Measurements from ENCODE around the gene ANKFN1. TPM values are rescaled to one million over a fixed set of nuclear protein-coding genes. Genes with fewer than 3 reads are reported as not detected.

The ANKFN1 gene
- total RNA-seq, 1 donor from 2014 or later = 1.6 TPM

DNA sequence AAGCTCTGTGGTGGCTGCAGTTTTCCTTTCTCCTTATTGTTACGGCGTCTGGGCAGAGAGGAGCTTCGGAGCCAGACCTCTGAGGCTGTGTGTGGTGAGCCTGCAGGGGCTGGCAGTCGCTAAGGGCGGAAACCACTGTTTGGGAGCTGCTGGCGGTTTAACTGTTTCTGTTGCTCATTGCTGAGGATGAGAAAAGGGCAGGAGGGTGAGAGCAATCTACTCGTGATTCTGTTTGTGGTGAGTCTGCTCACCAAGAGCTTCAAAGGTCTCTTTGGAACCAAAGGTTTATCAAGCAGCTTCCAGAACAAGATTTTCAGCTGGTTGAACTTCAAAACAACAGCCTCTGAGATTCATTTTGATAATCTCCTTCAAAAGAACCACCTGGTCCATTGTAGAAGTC is 143.9 kb downstream of the ANKFN1 start:
- H3K4me1 ChIP-seq (ENCODE audit: control insufficient read depth in 3 of 3, insufficient read depth in 3 of 3, low read length in 3 of 3) = peaks cover 0 to 3% (median 0%) of the 10 kb centered on the region in 3 donors
- no peaks in the 10 kb centered on the region for H3K36me3 ChIP-seq (ENCODE audit: control insufficient read depth in 3 of 3, insufficient read depth in 3 of 3, low read length in 3 of 3)
- H3K27me3 ChIP-seq (ENCODE audit: control insufficient read depth in 3 of 3, insufficient read depth in 3 of 3, low read length in 3 of 3) = peaks cover 0 to 2% (median 0%) of the 10 kb centered on the region in 3 donors
- H3K9me3 ChIP-seq (ENCODE audit: control insufficient read depth in 3 of 3, low read length in 3 of 3) = no peaks in the 10 kb centered on the region
- no peak overlapping the region for H3K27ac ChIP-seq (ENCODE audit: low read depth, low read length)
- no peak overlapping the region for H3K9ac ChIP-seq (ENCODE audit: low read depth in 1 of 3, low read length in 3 of 3)
- H3K4me3 ChIP-seq (ENCODE audit: low read length in 3 of 3) = no peak overlapping the region

DNA sequence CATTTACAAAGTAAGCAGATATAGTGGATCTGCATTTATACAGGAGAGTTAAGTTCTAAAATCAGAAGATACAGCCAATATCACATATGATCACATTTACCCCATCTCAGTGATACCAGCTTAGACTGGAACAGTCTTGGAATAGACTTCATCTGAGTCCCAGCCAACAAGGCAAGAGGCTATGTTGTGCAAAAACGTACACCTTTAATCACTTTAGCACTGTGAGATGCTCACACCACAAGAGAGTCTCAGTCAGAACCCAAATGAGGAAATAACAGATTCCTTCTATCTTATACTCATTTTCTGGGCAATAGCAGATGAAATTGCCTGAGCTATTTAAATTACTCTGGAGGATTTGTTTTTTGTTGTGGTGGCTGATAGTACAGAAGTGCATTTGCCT is 145.6 kb downstream of the ANKFN1 start:
- Histone ChIP-seq H3K27me3 (ENCODE audit: control insufficient read depth in 3 of 3, insufficient read depth in 3 of 3, low read length in 3 of 3) (peaks cover 0 to 2% (median 0%) of the 10 kb centered on the region in 3 donors), H3K4me1 (ENCODE audit: control insufficient read depth in 3 of 3, insufficient read depth in 3 of 3, low read length in 3 of 3) (no peaks in the 10 kb centered on the region), H3K36me3 (ENCODE audit: control insufficient read depth in 3 of 3, insufficient read depth in 3 of 3, low read length in 3 of 3) (no peaks in the 10 kb centered on the region), H3K9me3 (ENCODE audit: control insufficient read depth in 3 of 3, low read length in 3 of 3) (no peaks in the 10 kb centered on the region), H3K4me3 (ENCODE audit: low read length in 3 of 3) (no peak overlapping the region), H3K9ac (ENCODE audit: low read depth in 1 of 3, low read length in 3 of 3) (no peak overlapping the region), H3K27ac (ENCODE audit: low read depth, low read length) (no peak overlapping the region)

DNA sequence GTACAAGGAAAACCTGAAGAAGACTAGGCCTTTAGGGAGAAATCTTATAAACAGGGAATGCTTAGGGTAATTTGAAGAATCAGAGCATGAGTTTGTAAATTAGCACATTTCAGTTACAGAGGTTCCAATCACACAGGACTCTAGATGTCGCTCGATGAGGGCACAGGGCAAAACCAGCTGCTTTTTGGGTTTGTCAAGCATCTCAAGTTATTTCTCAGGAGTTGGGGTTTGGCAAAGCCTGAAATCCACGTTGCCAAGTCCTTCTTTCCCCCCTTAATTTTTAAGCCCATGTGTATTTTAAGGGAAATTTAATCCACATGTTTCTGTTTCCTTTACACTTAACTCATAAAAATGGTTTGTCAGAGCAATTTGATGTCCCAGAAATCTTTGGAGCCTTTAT is 146.9 kb downstream of the ANKFN1 start:
- Histone ChIP-seq H3K4me1 (ENCODE audit: control insufficient read depth in 3 of 3, insufficient read depth in 3 of 3, low read length in 3 of 3) (no peaks in the 10 kb centered on the region), H3K9ac (ENCODE audit: low read depth in 1 of 3, low read length in 3 of 3) (no peak overlapping the region), H3K4me3 (ENCODE audit: low read length in 3 of 3) (no peak overlapping the region), H3K9me3 (ENCODE audit: control insufficient read depth in 3 of 3, low read length in 3 of 3) (no peaks in the 10 kb centered on the region), H3K27me3 (ENCODE audit: control insufficient read depth in 3 of 3, insufficient read depth in 3 of 3, low read length in 3 of 3) (peaks cover 0 to 2% (median 0%) of the 10 kb centered on the region in 3 donors), H3K27ac (ENCODE audit: low read depth, low read length) (no peak overlapping the region), H3K36me3 (ENCODE audit: control insufficient read depth in 3 of 3, insufficient read depth in 3 of 3, low read length in 3 of 3) (no peaks in the 10 kb centered on the region)

DNA sequence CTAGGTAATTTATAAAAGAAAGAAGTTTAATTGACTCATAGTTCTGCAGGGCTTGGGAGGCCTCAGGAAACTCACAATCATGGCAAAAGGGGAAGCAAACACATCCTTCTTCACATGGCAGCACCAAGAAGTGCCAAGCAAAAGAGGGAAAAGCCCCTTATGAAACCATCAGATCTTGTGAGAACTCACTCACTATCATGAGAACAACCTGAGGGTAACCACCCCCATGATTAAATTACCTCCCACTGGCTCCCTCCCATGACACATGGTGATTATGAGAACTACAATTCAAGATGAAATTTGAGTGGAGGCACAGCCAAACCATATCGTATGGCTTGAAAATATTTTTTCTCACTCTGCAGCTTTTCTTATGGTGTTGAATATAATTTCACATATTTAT is 151.7 kb downstream of the ANKFN1 start:
- Histone ChIP-seq H3K27me3 (ENCODE audit: control insufficient read depth in 3 of 3, insufficient read depth in 3 of 3, low read length in 3 of 3) (no peaks in the 10 kb centered on the region), H3K4me3 (ENCODE audit: low read length in 3 of 3) (no peak overlapping the region), H3K36me3 (ENCODE audit: control insufficient read depth in 3 of 3, insufficient read depth in 3 of 3, low read length in 3 of 3) (no peaks in the 10 kb centered on the region), H3K9me3 (ENCODE audit: control insufficient read depth in 3 of 3, low read length in 3 of 3) (no peaks in the 10 kb centered on the region), H3K9ac (ENCODE audit: low read depth in 1 of 3, low read length in 3 of 3) (no peak overlapping the region), H3K27ac (ENCODE audit: low read depth, low read length) (no peak overlapping the region), H3K4me1 (ENCODE audit: control insufficient read depth in 3 of 3, insufficient read depth in 3 of 3, low read length in 3 of 3) (no peaks in the 10 kb centered on the region)

DNA sequence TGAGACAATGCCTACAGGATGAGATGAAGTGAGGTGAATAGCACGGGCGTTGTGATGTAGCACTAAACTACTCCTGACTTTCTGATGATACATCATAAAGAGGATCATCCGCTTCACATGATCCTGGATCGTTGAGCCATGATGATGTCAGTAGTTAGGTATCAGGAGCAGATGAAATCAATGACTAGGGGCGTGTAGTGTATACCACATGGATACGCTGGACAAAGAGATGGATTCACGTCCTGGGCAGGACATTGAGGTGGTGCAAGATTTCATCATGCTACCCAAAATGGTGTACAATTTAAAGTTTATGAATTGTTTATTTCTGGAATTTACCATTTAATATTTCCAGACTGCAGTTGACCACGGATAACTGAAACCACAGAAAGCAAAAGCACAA is 156.6 kb downstream of the ANKFN1 start:
- no peaks in the 10 kb centered on the region for H3K4me1 ChIP-seq (ENCODE audit: control insufficient read depth in 3 of 3, insufficient read depth in 3 of 3, low read length in 3 of 3)
- no peaks in the 10 kb centered on the region for H3K9me3 ChIP-seq (ENCODE audit: control insufficient read depth in 3 of 3, low read length in 3 of 3)
- H3K27me3 ChIP-seq (ENCODE audit: control insufficient read depth in 3 of 3, insufficient read depth in 3 of 3, low read length in 3 of 3) = no peaks in the 10 kb centered on the region
- no peak overlapping the region for H3K9ac ChIP-seq (ENCODE audit: low read depth in 1 of 3, low read length in 3 of 3)
- H3K36me3 ChIP-seq (ENCODE audit: control insufficient read depth in 3 of 3, insufficient read depth in 3 of 3, low read length in 3 of 3) = no peaks in the 10 kb centered on the region
- H3K27ac ChIP-seq (ENCODE audit: low read depth, low read length) = no peak overlapping the region
- H3K4me3 ChIP-seq (ENCODE audit: low read length in 3 of 3) = no peak overlapping the region

DNA sequence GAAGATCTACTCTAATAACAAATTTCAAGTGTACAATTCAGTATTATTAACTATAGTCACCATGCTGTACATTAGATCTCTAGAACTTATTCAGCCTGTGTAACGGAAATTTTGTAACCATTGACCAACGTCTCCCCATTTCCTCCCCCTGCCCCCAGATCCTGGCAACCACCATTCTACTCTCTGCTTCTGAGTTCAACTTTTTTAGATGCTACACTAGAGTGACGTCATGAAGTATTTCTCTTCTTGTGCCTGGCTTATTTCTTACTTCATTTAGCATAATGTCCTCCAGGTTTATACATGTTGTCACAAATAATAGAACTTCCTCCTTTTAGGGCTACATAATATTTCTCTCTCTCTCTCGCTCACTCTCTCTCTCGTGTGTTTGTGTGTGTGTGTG is 157.5 kb downstream of the ANKFN1 start:
- Histone ChIP-seq H3K9me3 (ENCODE audit: control insufficient read depth in 3 of 3, low read length in 3 of 3) (no peaks in the 10 kb centered on the region), H3K9ac (ENCODE audit: low read depth in 1 of 3, low read length in 3 of 3) (no peak overlapping the region), H3K36me3 (ENCODE audit: control insufficient read depth in 3 of 3, insufficient read depth in 3 of 3, low read length in 3 of 3) (no peaks in the 10 kb centered on the region), H3K27me3 (ENCODE audit: control insufficient read depth in 3 of 3, insufficient read depth in 3 of 3, low read length in 3 of 3) (no peaks in the 10 kb centered on the region), H3K4me1 (ENCODE audit: control insufficient read depth in 3 of 3, insufficient read depth in 3 of 3, low read length in 3 of 3) (no peaks in the 10 kb centered on the region), H3K27ac (ENCODE audit: low read depth, low read length) (no peak overlapping the region), H3K4me3 (ENCODE audit: low read length in 3 of 3) (no peak overlapping the region)

DNA sequence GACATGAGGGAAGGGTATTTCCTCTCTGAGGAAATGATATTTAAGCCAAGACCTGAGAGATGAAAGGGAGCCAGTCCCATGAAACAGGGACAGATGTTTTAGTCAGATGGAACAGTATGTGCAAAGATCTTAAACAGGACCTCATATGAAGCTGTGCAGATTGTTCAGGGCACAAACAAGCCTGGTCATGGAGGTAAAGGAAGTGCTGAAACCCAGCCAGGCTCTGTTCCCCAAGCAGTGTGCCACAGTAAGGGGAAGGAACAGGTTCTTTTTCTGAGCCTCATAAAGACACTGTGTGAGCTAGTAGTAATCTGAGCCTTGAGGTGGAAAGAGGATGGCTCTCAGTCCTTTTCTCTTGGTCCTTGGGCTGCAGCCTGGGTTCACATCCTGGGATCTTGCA is 159.9 kb downstream of the ANKFN1 start:
- Histone ChIP-seq H3K27ac (ENCODE audit: low read depth, low read length) (no peak overlapping the region), H3K9me3 (ENCODE audit: control insufficient read depth in 3 of 3, low read length in 3 of 3) (no peaks in the 10 kb centered on the region), H3K27me3 (ENCODE audit: control insufficient read depth in 3 of 3, insufficient read depth in 3 of 3, low read length in 3 of 3) (no peaks in the 10 kb centered on the region), H3K9ac (ENCODE audit: low read depth in 1 of 3, low read length in 3 of 3) (no peak overlapping the region), H3K4me1 (ENCODE audit: control insufficient read depth in 3 of 3, insufficient read depth in 3 of 3, low read length in 3 of 3) (no peaks in the 10 kb centered on the region), H3K36me3 (ENCODE audit: control insufficient read depth in 3 of 3, insufficient read depth in 3 of 3, low read length in 3 of 3) (no peaks in the 10 kb centered on the region), H3K4me3 (ENCODE audit: low read length in 3 of 3) (no peak overlapping the region)

DNA sequence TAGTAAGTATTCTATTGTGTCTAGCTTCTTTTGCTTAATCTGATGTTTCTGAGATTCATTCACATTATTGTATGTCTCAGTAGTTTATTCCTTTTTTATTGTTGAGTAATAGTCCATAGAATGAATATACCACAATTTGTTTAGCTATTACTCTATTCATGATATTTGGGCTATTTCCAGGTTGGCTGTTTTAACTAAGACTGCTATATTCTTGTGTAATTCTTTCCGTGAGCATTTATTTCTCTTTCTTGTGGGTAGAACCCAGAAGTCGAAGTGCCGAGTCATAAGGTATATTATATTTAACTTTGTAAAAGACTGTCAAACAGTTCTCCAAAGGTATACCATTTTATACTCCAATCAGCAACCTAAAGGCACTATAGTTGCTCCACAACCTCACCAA is 160.8 kb downstream of the ANKFN1 start:
- no peaks in the 10 kb centered on the region for H3K27me3 ChIP-seq (ENCODE audit: control insufficient read depth in 3 of 3, insufficient read depth in 3 of 3, low read length in 3 of 3)
- H3K4me1 ChIP-seq (ENCODE audit: control insufficient read depth in 3 of 3, insufficient read depth in 3 of 3, low read length in 3 of 3) = no peaks in the 10 kb centered on the region

DNA sequence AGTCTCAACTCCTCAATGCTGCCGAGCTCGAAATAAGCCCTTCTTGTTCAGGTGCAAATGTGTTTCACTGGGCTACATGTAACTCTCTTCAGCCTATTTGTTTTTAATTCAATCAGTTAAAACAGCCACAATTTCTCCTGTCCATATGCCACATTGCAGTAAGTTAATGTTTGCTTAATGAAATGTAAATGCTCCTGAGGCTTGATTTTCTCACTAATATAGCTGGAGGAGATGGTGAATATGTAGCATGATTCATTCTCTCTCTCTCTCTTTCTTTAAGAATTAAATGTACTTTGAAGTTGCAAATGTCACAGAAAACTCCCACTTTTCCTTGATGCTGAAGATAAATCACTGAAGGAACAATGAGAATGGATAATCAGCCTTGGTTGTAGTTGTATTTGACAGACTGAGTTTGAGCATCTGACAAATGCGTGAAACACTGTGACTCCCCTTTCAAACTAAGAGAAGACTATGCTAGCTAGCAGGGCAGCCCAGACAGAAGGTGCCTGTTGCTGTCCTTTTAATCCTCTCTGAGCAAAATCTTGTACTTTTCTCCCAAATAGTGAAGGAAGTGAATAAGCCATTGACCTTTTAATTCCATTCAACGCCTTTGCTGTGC is 161.8 kb downstream of the ANKFN1 start:
- Histone ChIP-seq H3K4me1 (ENCODE audit: control insufficient read depth in 3 of 3, insufficient read depth in 3 of 3, low read length in 3 of 3) (no peaks in the 10 kb centered on the region), H3K4me3 (ENCODE audit: low read length in 3 of 3) (no peak overlapping the region), H3K27me3 (ENCODE audit: control insufficient read depth in 3 of 3, insufficient read depth in 3 of 3, low read length in 3 of 3) (peaks cover 0 to under 1% (median 0%) of the 10 kb centered on the region in 3 donors), H3K9me3 (ENCODE audit: control insufficient read depth in 3 of 3, low read length in 3 of 3) (no peaks in the 10 kb centered on the region), H3K36me3 (ENCODE audit: control insufficient read depth in 3 of 3, insufficient read depth in 3 of 3, low read length in 3 of 3) (no peaks in the 10 kb centered on the region), H3K9ac (ENCODE audit: low read depth in 1 of 3, low read length in 3 of 3) (no peak overlapping the region), H3K27ac (ENCODE audit: low read depth, low read length) (no peak overlapping the region)

More for the DNA sequence above, 160.8 kb downstream of the ANKFN1 start:
- Histone ChIP-seq H3K36me3 (ENCODE audit: control insufficient read depth in 3 of 3, insufficient read depth in 3 of 3, low read length in 3 of 3) (no peaks in the 10 kb centered on the region), H3K4me3 (ENCODE audit: low read length in 3 of 3) (no peak overlapping the region), H3K27ac (ENCODE audit: low read depth, low read length) (no peak overlapping the region), H3K9me3 (ENCODE audit: control insufficient read depth in 3 of 3, low read length in 3 of 3) (no peaks in the 10 kb centered on the region), H3K9ac (ENCODE audit: low read depth in 1 of 3, low read length in 3 of 3) (no peak overlapping the region)

DNA sequence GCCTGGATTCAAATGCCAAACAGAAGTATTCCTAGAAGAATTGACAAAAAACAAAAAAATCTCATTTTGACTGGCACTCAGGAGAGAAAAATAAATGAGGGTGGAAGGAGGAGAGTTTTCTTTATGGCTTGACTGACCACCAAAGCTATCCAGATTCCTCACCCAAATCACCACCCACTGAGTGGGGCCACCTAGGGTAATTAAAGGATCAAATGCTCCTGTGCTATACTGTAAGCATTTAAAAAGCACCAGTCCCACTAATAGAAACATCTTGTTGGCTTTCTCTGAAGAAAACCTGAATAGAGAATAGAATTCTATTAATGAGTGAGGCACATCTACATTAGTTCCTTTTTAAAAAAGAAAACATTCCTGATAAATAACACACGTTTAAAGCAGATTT is 163.3 kb downstream of the ANKFN1 start:
- H3K9me3 ChIP-seq (ENCODE audit: control insufficient read depth in 3 of 3, low read length in 3 of 3) = no peaks in the 10 kb centered on the region
- H3K9ac ChIP-seq (ENCODE audit: low read depth in 1 of 3, low read length in 3 of 3) = no peak overlapping the region
- no peaks in the 10 kb centered on the region for H3K4me1 ChIP-seq (ENCODE audit: control insufficient read depth in 3 of 3, insufficient read depth in 3 of 3, low read length in 3 of 3)
- no peak overlapping the region for H3K27ac ChIP-seq (ENCODE audit: low read depth, low read length)
- peaks cover 0 to 4% (median 1%) of the 10 kb centered on the region in 3 donors for H3K27me3 ChIP-seq (ENCODE audit: control insufficient read depth in 3 of 3, insufficient read depth in 3 of 3, low read length in 3 of 3)
- no peaks in the 10 kb centered on the region for H3K36me3 ChIP-seq (ENCODE audit: control insufficient read depth in 3 of 3, insufficient read depth in 3 of 3, low read length in 3 of 3)
- H3K4me3 ChIP-seq (ENCODE audit: low read length in 3 of 3) = no peak overlapping the region
